H9 (cell line): ENCODE results near the gene OLA1. TPM values are rescaled to one million over a fixed set of nuclear protein-coding genes. Genes with fewer than 3 reads are reported as not detected.

Experiments
- DNase-seq: peaks from one replicate; pipeline ENCODE4 v3.0.0-alpha.2; 2017
- H2AFZ ChIP-seq: one replicate; pipeline ENCODE4 v1.6.1; 2013; ENCODE audit warnings: mild to moderate bottlenecking, low read length, control low read depth, moderate library complexity
- H2AK5ac ChIP-seq: 2 replicates; pipeline ENCODE4 v1.6.1; 2013; ENCODE audit warnings: low read length, control low read depth, mixed read lengths; ENCODE audit not compliant: insufficient read length
- H2BK120ac ChIP-seq: one replicate; pipeline ENCODE4 v1.6.1; 2013; ENCODE audit warnings: low read depth, mild to moderate bottlenecking, low read length, control low read depth, inconsistent platforms; ENCODE audit not compliant: poor library complexity, severe bottlenecking
- H2BK12ac ChIP-seq: 2 replicates; pipeline ENCODE4 v1.6.1; 2013; ENCODE audit warnings: low read length, control low read depth, mixed read lengths, low read depth; ENCODE audit not compliant: insufficient read length
- H2BK15ac ChIP-seq: 2 replicates; pipeline ENCODE4 v1.6.1; 2013; ENCODE audit warnings: low read depth, low read length, control low read depth
- H2BK20ac ChIP-seq: one replicate; pipeline ENCODE4 v1.6.1; 2013; ENCODE audit warnings: low read depth, mild to moderate bottlenecking, low read length, control low read depth, inconsistent platforms; ENCODE audit not compliant: poor library complexity, severe bottlenecking
- H2BK5ac ChIP-seq: 2 replicates; pipeline ENCODE4 v1.6.1; 2013; ENCODE audit warnings: low read length, control low read depth, mixed read lengths; ENCODE audit not compliant: insufficient read length
- H3K14ac ChIP-seq: 2 replicates; pipeline ENCODE4 v1.6.1; 2013; ENCODE audit warnings: low read length, control low read depth; ENCODE audit not compliant: insufficient read depth
- H3K18ac ChIP-seq: 2 replicates; pipeline ENCODE4 v1.6.1; 2013; ENCODE audit warnings: low read depth, mild to moderate bottlenecking, mixed read lengths, low read length, control low read depth; ENCODE audit not compliant: insufficient read length
- H3K23ac ChIP-seq: 2 replicates; pipeline ENCODE4 v1.6.1; 2013; ENCODE audit warnings: low read length, control low read depth, mixed read lengths, low read depth; ENCODE audit not compliant: insufficient read length
- H3K23me2 ChIP-seq: 2 replicates; pipeline ENCODE4 v1.6.1; 2013; ENCODE audit warnings: low read depth, mild to moderate bottlenecking, mixed read lengths, low read length, control low read depth; ENCODE audit not compliant: insufficient read length, poor library complexity, severe bottlenecking
- H3K27ac ChIP-seq: 2 replicates; pipeline ENCODE4 v1.5.1; 2013; ENCODE audit warnings: low read length, control low read depth, mixed read lengths, low read depth; ENCODE audit not compliant: insufficient read length
- H3K27me3 ChIP-seq: 2 replicates; pipeline ENCODE4 v1.6.1; 2013; ENCODE audit warnings: low read length, control low read depth, inconsistent platforms; ENCODE audit not compliant: insufficient read depth
- H3K4ac ChIP-seq: 2 replicates; pipeline ENCODE4 v1.6.1; 2013; ENCODE audit warnings: low read depth, mild to moderate bottlenecking, control low read depth, inconsistent platforms, low read length, moderate library complexity
- H3K4me1 ChIP-seq: 2 replicates; pipeline ENCODE4 v1.6.1; 2013; ENCODE audit warnings: low read length, control low read depth, inconsistent platforms; ENCODE audit not compliant: insufficient read depth
- H3K4me2 ChIP-seq: 2 replicates; pipeline ENCODE4 v1.6.1; 2013; ENCODE audit warnings: low read length, control low read depth, mixed read lengths; ENCODE audit not compliant: insufficient read length, insufficient read depth
- H3K56ac ChIP-seq: 2 replicates; pipeline ENCODE4 v1.6.1; 2013; ENCODE audit warnings: low read depth, mild to moderate bottlenecking, mixed read lengths, low read length, control low read depth; ENCODE audit not compliant: insufficient read length
- H3K79me1 ChIP-seq: 2 replicates; pipeline ENCODE4 v1.6.1; 2013; ENCODE audit warnings: low read depth, mild to moderate bottlenecking, moderate library complexity, low read length, control low read depth, inconsistent platforms; ENCODE audit not compliant: insufficient read depth, poor library complexity, severe bottlenecking
- H3K79me2 ChIP-seq: 2 replicates; pipeline ENCODE4 v1.6.1; 2013; ENCODE audit warnings: low read length, control low read depth, inconsistent platforms; ENCODE audit not compliant: insufficient read depth
- H3K9ac ChIP-seq: 2 replicates; pipeline ENCODE4 v1.6.1; 2013; ENCODE audit warnings: low read length, control low read depth, mixed read lengths; ENCODE audit not compliant: insufficient read length; ENCODE audit errors: extremely low read depth
- H3K9me3 ChIP-seq: one replicate; pipeline ENCODE4 v1.6.1; 2013; ENCODE audit warnings: low read depth, low read length, inconsistent platforms; ENCODE audit not compliant: control insufficient read depth
- H3T11ph ChIP-seq: one replicate; pipeline ENCODE4 v1.6.1; 2013; ENCODE audit warnings: mild to moderate bottlenecking, low read length, control low read depth, inconsistent platforms
- H4K20me1 ChIP-seq: one replicate; pipeline ENCODE4 v1.6.1; 2013; ENCODE audit not compliant: control insufficient read depth, insufficient read length, insufficient read depth
- H4K5ac ChIP-seq: 2 replicates; pipeline ENCODE4 v1.6.1; 2013; ENCODE audit warnings: low read depth, mild to moderate bottlenecking, mixed read lengths, low read length, control low read depth; ENCODE audit not compliant: insufficient read length
- H4K8ac ChIP-seq: replicated peaks from 2 replicates; pipeline ENCODE4 v1.6.1; 2013; ENCODE audit warnings: low read length, control low read depth, mixed read lengths, low read depth; ENCODE audit not compliant: insufficient read length
- H4K91ac ChIP-seq: 2 replicates; pipeline ENCODE4 v1.6.1; 2013; ENCODE audit warnings: low read depth, mild to moderate bottlenecking, moderate library complexity, mixed read lengths, low read length, control low read depth; ENCODE audit not compliant: insufficient read length
- H3K27ac Mint-ChIP-seq, 3 experiments: 2 replicates in 2 of 3; 3 replicates in 1 of 3; pipeline ENCODE4 v1.8.0; 2020 to 2021; ENCODE audit warnings: mixed read lengths in 3 of 3, mild to moderate bottlenecking in 1 of 3, moderate library complexity in 1 of 3
- H3K27me3 Mint-ChIP-seq: 2 replicates; pipeline ENCODE4 v1.8.0; 2021; ENCODE audit warnings: low read depth, mild to moderate bottlenecking, moderate library complexity, mixed read lengths
- H3K36me3 Mint-ChIP-seq, 3 experiments: 2 replicates in 2 of 3; 3 replicates in 1 of 3; pipeline ENCODE4 v1.8.0; 2020 to 2021; ENCODE audit warnings: low read depth in 3 of 3, mixed read lengths in 3 of 3; ENCODE audit not compliant: insufficient read depth in 1 of 3
- H3K4me1 Mint-ChIP-seq, 2 experiments: 2 replicates each; pipeline ENCODE4 v1.8.0; 2020; ENCODE audit warnings: mixed read lengths in 2 of 2
- H3K4me3 Mint-ChIP-seq, 2 experiments: 2 replicates in 1 of 2; 3 replicates in 1 of 2; pipeline ENCODE4 v1.8.0; 2020 to 2021; ENCODE audit warnings: mild to moderate bottlenecking in 2 of 2, mixed read lengths in 2 of 2, moderate library complexity in 1 of 2
- H3K9me3 Mint-ChIP-seq, 2 experiments: 2 replicates in 1 of 2; 3 replicates in 1 of 2; pipeline ENCODE4 v1.8.0; 2020; ENCODE audit warnings: mild to moderate bottlenecking in 2 of 2, mixed read lengths in 2 of 2, moderate library complexity in 1 of 2
- WGBS: extraction: QIAGEN DNeasy Blood & Tissue Kit; methylation state at CpG from one replicate; pipeline ENCODE4 v1.1.7; 2013; ENCODE audit warnings: missing lambda C conversion rate, low lambda C conversion rate, mixed read lengths; ENCODE audit not compliant: insufficient read length; ENCODE audit errors: extremely low coverage; 5-methylcytosine and 5-hydroxymethylcytosine counted together
- total RNA-seq: library from RNA; stranded (reverse); gene quantifications from 2 replicates; pipeline ENCODE4 v1.2.1, GENCODE V29; 2021
- TF ChIP-seq, protein P1 (sequence below): fragments of 200-600 bp; sonication (generic); conservative IDR thresholded peaks from 3 replicates; pipeline ENCODE4 v1.8.0; 2021; ENCODE audit warnings: antibody characterized with exemption, mild to moderate bottlenecking

OLA1 gene
- total RNA-seq, 1 experiment from 2014 or later, result 133 TPM

DNA sequence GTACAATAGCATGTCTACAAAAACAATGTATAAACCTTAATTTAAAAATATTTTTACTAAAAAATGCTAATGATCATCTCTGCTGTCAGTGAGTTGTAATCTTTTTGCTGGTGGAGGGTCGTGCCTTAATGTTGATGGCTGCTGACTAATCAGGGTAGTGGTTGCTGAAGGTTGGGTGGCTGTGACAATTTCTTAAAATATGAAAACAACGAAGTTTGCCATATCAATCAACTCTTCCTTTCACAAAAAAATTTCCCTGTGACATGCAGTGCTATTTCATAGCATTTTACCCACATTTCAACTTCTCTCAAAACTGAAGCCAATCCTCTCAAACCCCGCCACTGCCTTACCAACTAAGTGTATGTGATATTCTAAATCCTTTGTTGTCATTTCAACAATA lies 112.4 kb downstream of the OLA1 start:
- no peak overlapping the region for H4K8ac ChIP-seq
- Mint-ChIP-seq H3K9me3 (peaks cover 5 to 12% of the 10 kb centered on the region in 2 experiments; a peak in 4 of 5 replicates), H3K27ac (no peak overlapping the region), H3K36me3 (peaks cover 15 to 26% (median 24%) of the 10 kb centered on the region in 3 experiments), H3K4me3 (no peak overlapping the region), H3K27me3 (no peaks in the 10 kb centered on the region), H3K4me1 (peaks cover 10 to 16% of the 10 kb centered on the region in 2 experiments)
- H3K79me2 ChIP-seq, result no peaks in the 10 kb centered on the region; the same call in 1 of the 2 replicates
- H3K23me2 ChIP-seq, result no peaks in the 10 kb centered on the region
- WGBS, result no CpG with 5 or more reads among the region's 3 CpGs
- H3K27ac ChIP-seq, result no peak overlapping the region
- H2AK5ac ChIP-seq, result no peak overlapping the region
- H3K56ac ChIP-seq, result no peak overlapping the region
- no peaks in the 10 kb centered on the region for H3K4me1 ChIP-seq
- H3K27me3 ChIP-seq, result no peaks in the 10 kb centered on the region
- TF ChIP-seq, protein P1, sequence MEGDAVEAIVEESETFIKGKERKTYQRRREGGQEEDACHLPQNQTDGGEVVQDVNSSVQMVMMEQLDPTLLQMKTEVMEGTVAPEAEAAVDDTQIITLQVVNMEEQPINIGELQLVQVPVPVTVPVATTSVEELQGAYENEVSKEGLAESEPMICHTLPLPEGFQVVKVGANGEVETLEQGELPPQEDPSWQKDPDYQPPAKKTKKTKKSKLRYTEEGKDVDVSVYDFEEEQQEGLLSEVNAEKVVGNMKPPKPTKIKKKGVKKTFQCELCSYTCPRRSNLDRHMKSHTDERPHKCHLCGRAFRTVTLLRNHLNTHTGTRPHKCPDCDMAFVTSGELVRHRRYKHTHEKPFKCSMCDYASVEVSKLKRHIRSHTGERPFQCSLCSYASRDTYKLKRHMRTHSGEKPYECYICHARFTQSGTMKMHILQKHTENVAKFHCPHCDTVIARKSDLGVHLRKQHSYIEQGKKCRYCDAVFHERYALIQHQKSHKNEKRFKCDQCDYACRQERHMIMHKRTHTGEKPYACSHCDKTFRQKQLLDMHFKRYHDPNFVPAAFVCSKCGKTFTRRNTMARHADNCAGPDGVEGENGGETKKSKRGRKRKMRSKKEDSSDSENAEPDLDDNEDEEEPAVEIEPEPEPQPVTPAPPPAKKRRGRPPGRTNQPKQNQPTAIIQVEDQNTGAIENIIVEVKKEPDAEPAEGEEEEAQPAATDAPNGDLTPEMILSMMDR, result no peak
- H2BK12ac ChIP-seq, result no peak overlapping the region
- H2BK120ac ChIP-seq, result no peak overlapping the region
- no peak overlapping the region for H2BK15ac ChIP-seq
- no peak overlapping the region for H2AFZ ChIP-seq
- H2BK20ac ChIP-seq, result no peak overlapping the region
- H4K5ac ChIP-seq, result no peak overlapping the region
- H4K20me1 ChIP-seq, result no peaks in the 10 kb centered on the region
- H3K79me1 ChIP-seq, result no peaks in the 10 kb centered on the region
- H3K9ac ChIP-seq, result no peak overlapping the region
- no peak overlapping the region for H3K4me2 ChIP-seq
- H3K23ac ChIP-seq, result no peak overlapping the region
- H3K18ac ChIP-seq, result no peak overlapping the region
- H3K9me3 ChIP-seq, result no peaks in the 10 kb centered on the region
- no peak overlapping the region for H2BK5ac ChIP-seq
- DNase-seq, result no peak
- H3K4ac ChIP-seq, result no peak overlapping the region
- no peak overlapping the region for H3K14ac ChIP-seq
- no peak overlapping the region for H4K91ac ChIP-seq
- no peak overlapping the region for H3T11ph ChIP-seq
